ENCODE results near the gene SRRM5. TPM values are rescaled to one million over a fixed set of nuclear protein-coding genes. Genes with fewer than 3 reads are reported as not detected.

The SRRM5 gene
- polyA plus RNA-seq, 1 of the 3 experiments (the other 2 are of a cell fraction) = 0.15 TPM

DNA sequence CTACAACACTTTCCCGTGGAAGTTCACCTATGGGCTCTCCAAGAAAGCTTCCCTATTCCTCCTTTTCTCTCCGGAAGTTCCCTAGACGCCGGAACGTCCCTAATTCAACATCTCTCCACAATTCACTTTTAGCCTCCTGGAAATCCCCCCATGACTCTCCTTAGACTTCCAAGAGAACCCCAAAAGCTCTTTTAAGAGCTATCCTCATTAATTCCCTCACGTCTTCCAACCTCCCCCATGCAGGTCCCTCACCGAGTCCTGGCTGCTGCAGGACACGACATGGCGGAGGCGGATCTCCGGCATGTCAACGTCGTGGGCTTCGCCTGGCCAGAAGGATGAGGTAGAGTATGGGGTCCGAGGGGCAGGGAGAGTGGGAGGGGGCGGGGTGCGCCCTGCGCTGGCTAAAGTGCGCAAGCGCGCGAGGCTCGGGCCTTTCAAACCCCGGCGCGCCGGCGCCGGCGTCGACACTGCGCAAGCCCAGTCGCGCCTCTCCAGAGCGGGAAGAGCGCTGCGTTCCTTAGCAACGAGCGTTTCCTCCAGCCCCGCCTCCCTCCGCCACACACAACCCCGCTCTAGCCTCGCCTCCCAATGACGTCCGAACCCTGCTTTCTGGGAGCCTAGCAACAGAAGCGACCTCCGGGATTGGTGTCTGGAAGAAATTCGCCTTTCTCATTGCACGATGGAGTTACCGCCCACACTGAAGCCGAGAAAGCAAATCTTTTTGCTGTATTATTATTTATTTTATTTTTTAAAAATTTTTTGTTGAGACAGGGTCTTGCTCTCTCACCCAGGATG is 36.5 kb upstream of the SRRM5 start, which contains the start of the genes PINLYP and XRCC1:
Gene PINLYP, plus strand, starts transcription at position 646 of the 795 bp plus-strand sequence. CDS start 1,391 bp downstream, outside the sequence.
Gene XRCC1, minus strand, starts transcription at position 372 of the 795 bp plus-strand sequence. Its CDS starts 69 bp downstream, at position 303.
- H3K79me2 ChIP-seq (ENCODE audit: insufficient read depth) = peaks cover 27% of the 10 kb centered on the region; the same call in 1 of the 2 replicates
- no peaks in the 10 kb centered on the region for H3K9me3 ChIP-seq
- H3K4me3 ChIP-seq (ENCODE audit: low read depth in 2 of 2, low read length in 1 of 2) = peak within 1 kb of the TSS; percentile 75 to 91
- H3K9me2 ChIP-seq = no peaks in the 10 kb centered on the region
- H3K4me2 ChIP-seq = peak within 1 kb of the TSS; percentile 93
- peak within 1 kb of the TSS; percentile 96 for H3K9ac ChIP-seq
- peaks cover 0 to 9% of the 10 kb centered on the region in 2 experiments for H3K36me3 ChIP-seq (replicated peaks in 1 of 2; ENCODE audit: control insufficient read depth in 1 of 2, insufficient read depth in 2 of 2, low read length in 1 of 2)
- H4K20me1 ChIP-seq (ENCODE audit: insufficient read depth) = no peaks in the 10 kb centered on the region
- H3F3A ChIP-seq (replicated peaks; ENCODE audit: insufficient read depth) = no peaks in the 10 kb centered on the region
- H3K4me1 ChIP-seq (ENCODE audit: control insufficient read depth in 1 of 2, insufficient read depth in 2 of 2, low read depth in 1 of 2, low read length in 1 of 2) = peaks cover 0 to 15% of the 10 kb centered on the region in 2 experiments; a peak in 1 of 4 replicates
- no peaks in the 10 kb centered on the region for H3K27me3 ChIP-seq (ENCODE audit: insufficient read depth)
- CTCF ChIA-PET = interaction anchor here (0.9 to 3.7 kb wide), 4 partner anchors 9 to 40 kb away, joined by 3 to 43 read pairs (median 8); no protein-coding TSS in a partner anchor
- peak; percentile 95 for DNase-seq
- WGBS (ENCODE audit: low lambda C conversion rate) = under 1% methylated on average over 27 of the region's 51 CpGs
- POLR2A ChIA-PET = interaction anchor here (1.7 kb wide), 1 partner anchor 21 kb away, joined by 4 read pairs; the partner anchor contains the start of gene ZNF576
- H2AFZ ChIP-seq (ENCODE audit: low read depth) = peak within 1 kb of the TSS; percentile 100
- H3K27ac ChIP-seq (ENCODE audit: low read depth in 2 of 2, low read length in 1 of 2) = peak within 1 kb of the TSS; percentile 80 to 87
- TF ChIP-seq FOXJ3 (CRISPR knock-in tag; IDR thresholded peaks at IDR 0.05) (no peak), YY1 (IDR thresholded peaks at IDR 0.05; ENCODE audit: low read depth) (peak; percentile 19; the same call in 1 of the 2 replicates), RCOR1 (IDR thresholded peaks at IDR 0.05; ENCODE audit: low read length) (no peak), RXRA (IDR thresholded peaks at IDR 0.05; ENCODE audit: borderline replicate concordance, low read depth) (no peak), RFX5 (IDR thresholded peaks at IDR 0.05; ENCODE audit: low read length) (peak; percentile 99), MEF2A (IDR thresholded peaks at IDR 0.05; ENCODE audit: borderline replicate concordance, low read depth) (no peak), SIN3A (IDR thresholded peaks at IDR 0.05; ENCODE audit: borderline replicate concordance, low read depth, low read length) (0 out of 2 replicates have a peak, but pooled peaks have one; percentile 33), TCF12 (IDR thresholded peaks at IDR 0.05) (no peak), EP300 (IDR thresholded peaks at IDR 0.05; ENCODE audit: borderline replicate concordance in 1 of 2, low read depth in 1 of 2, low read length in 1 of 2) (peak in 1 of 2 experiments; percentile 47; a peak in 1 of 4 replicates), NFIC (IDR thresholded peaks at IDR 0.05; ENCODE audit: borderline replicate concordance) (no peak), TAF1 (IDR thresholded peaks at IDR 0.05; ENCODE audit: borderline replicate concordance, low read depth, low read length) (peak; percentile 41; the same call in 1 of the 2 replicates), GABPA (IDR thresholded peaks at IDR 0.05; ENCODE audit: low read depth) (no peak), POLR2AphosphoS5 (IDR thresholded peaks at IDR 0.05; ENCODE audit: low read depth, low read length) (no peak), FOXM1 (IDR thresholded peaks at IDR 0.05; ENCODE audit: low read depth) (no peak), JUND (IDR thresholded peaks at IDR 0.05) (no peak), GATA2 (CRISPR knock-in tag; IDR thresholded peaks at IDR 0.05) (no peak), TEAD4 (IDR thresholded peaks at IDR 0.05; ENCODE audit: borderline replicate concordance, insufficient read depth) (no peak)
- TF ChIP-seq, protein P1, sequence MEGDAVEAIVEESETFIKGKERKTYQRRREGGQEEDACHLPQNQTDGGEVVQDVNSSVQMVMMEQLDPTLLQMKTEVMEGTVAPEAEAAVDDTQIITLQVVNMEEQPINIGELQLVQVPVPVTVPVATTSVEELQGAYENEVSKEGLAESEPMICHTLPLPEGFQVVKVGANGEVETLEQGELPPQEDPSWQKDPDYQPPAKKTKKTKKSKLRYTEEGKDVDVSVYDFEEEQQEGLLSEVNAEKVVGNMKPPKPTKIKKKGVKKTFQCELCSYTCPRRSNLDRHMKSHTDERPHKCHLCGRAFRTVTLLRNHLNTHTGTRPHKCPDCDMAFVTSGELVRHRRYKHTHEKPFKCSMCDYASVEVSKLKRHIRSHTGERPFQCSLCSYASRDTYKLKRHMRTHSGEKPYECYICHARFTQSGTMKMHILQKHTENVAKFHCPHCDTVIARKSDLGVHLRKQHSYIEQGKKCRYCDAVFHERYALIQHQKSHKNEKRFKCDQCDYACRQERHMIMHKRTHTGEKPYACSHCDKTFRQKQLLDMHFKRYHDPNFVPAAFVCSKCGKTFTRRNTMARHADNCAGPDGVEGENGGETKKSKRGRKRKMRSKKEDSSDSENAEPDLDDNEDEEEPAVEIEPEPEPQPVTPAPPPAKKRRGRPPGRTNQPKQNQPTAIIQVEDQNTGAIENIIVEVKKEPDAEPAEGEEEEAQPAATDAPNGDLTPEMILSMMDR (IDR thresholded peaks at IDR 0.05) = no peak
- TF ChIP-seq, protein P2, sequence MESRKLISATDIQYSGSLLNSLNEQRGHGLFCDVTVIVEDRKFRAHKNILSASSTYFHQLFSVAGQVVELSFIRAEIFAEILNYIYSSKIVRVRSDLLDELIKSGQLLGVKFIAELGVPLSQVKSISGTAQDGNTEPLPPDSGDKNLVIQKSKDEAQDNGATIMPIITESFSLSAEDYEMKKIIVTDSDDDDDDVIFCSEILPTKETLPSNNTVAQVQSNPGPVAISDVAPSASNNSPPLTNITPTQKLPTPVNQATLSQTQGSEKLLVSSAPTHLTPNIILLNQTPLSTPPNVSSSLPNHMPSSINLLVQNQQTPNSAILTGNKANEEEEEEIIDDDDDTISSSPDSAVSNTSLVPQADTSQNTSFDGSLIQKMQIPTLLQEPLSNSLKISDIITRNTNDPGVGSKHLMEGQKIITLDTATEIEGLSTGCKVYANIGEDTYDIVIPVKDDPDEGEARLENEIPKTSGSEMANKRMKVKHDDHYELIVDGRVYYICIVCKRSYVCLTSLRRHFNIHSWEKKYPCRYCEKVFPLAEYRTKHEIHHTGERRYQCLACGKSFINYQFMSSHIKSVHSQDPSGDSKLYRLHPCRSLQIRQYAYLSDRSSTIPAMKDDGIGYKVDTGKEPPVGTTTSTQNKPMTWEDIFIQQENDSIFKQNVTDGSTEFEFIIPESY (IDR thresholded peaks at IDR 0.05; ENCODE audit: borderline replicate concordance, low read depth) = no peak
- TF ChIP-seq, protein P3, sequence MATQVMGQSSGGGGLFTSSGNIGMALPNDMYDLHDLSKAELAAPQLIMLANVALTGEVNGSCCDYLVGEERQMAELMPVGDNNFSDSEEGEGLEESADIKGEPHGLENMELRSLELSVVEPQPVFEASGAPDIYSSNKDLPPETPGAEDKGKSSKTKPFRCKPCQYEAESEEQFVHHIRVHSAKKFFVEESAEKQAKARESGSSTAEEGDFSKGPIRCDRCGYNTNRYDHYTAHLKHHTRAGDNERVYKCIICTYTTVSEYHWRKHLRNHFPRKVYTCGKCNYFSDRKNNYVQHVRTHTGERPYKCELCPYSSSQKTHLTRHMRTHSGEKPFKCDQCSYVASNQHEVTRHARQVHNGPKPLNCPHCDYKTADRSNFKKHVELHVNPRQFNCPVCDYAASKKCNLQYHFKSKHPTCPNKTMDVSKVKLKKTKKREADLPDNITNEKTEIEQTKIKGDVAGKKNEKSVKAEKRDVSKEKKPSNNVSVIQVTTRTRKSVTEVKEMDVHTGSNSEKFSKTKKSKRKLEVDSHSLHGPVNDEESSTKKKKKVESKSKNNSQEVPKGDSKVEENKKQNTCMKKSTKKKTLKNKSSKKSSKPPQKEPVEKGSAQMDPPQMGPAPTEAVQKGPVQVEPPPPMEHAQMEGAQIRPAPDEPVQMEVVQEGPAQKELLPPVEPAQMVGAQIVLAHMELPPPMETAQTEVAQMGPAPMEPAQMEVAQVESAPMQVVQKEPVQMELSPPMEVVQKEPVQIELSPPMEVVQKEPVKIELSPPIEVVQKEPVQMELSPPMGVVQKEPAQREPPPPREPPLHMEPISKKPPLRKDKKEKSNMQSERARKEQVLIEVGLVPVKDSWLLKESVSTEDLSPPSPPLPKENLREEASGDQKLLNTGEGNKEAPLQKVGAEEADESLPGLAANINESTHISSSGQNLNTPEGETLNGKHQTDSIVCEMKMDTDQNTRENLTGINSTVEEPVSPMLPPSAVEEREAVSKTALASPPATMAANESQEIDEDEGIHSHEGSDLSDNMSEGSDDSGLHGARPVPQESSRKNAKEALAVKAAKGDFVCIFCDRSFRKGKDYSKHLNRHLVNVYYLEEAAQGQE (IDR thresholded peaks at IDR 0.05; ENCODE audit: low read depth, low read length) = no peak
- TF ChIP-seq, protein P4, sequence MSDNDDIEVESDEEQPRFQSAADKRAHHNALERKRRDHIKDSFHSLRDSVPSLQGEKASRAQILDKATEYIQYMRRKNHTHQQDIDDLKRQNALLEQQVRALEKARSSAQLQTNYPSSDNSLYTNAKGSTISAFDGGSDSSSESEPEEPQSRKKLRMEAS (IDR thresholded peaks at IDR 0.05; ENCODE audit: low read depth) = no peak
- TF ChIP-seq, protein P5, sequence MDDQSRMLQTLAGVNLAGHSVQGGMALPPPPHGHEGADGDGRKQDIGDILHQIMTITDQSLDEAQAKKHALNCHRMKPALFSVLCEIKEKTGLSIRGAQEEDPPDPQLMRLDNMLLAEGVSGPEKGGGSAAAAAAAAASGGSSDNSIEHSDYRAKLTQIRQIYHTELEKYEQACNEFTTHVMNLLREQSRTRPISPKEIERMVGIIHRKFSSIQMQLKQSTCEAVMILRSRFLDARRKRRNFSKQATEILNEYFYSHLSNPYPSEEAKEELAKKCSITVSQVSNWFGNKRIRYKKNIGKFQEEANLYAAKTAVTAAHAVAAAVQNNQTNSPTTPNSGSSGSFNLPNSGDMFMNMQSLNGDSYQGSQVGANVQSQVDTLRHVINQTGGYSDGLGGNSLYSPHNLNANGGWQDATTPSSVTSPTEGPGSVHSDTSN (IDR thresholded peaks at IDR 0.05) = no peak
- TF ChIP-seq, protein P6, sequence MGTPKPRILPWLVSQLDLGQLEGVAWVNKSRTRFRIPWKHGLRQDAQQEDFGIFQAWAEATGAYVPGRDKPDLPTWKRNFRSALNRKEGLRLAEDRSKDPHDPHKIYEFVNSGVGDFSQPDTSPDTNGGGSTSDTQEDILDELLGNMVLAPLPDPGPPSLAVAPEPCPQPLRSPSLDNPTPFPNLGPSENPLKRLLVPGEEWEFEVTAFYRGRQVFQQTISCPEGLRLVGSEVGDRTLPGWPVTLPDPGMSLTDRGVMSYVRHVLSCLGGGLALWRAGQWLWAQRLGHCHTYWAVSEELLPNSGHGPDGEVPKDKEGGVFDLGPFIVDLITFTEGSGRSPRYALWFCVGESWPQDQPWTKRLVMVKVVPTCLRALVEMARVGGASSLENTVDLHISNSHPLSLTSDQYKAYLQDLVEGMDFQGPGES (IDR thresholded peaks at IDR 0.05; ENCODE audit: low read depth, low read length) = no peak
